GM23338 (cell line): ENCODE data around the gene HAPLN2. TPM values are rescaled to one million over a fixed set of nuclear protein-coding genes. Genes with fewer than 3 reads are reported as not detected.
A peak's percentile ranks its signal among the peaks of the same experiment; 100 is the strongest.

ENCODE experiments used
- ATAC-seq: fragments of 200-7000 bp; cut with Tn5 transposase; 3 replicates; pipeline ENCODE4 v1.9.1; 2020
- DNase-seq: peaks from one replicate; pipeline ENCODE4 v3.0.0-alpha.2; 2015; ENCODE audit warnings: low spot score
- H2AFZ ChIP-seq: fragments of 200-600 bp; sonication (generic); 2 replicates; pipeline ENCODE4 v1.8.0; 2016; ENCODE audit warnings: antibody characterized with exemption, mild to moderate bottlenecking, moderate library complexity
- H3F3A ChIP-seq: fragments of 200-600 bp; sonication (generic); replicated peaks from 2 replicates; pipeline ENCODE4 v1.8.0; 2017; ENCODE audit warnings: antibody characterized with exemption, mixed run types, low read depth
- H3K27ac ChIP-seq: fragments of 200-600 bp; sonication (generic); 2 replicates; pipeline ENCODE4 v1.6.1; 2016; ENCODE audit warnings: low read depth
- H3K27me3 ChIP-seq: fragments of 200-600 bp; sonication (generic); 2 replicates; pipeline ENCODE4 v1.8.0; 2016; ENCODE audit warnings: mild to moderate bottlenecking, mixed run types, moderate library complexity; ENCODE audit not compliant: insufficient read depth
- H3K36me3 ChIP-seq: fragments of 200-600 bp; sonication (generic); 2 replicates; pipeline ENCODE4 v1.8.0; 2016; ENCODE audit warnings: mild to moderate bottlenecking; ENCODE audit not compliant: insufficient read depth
- H3K4me1 ChIP-seq: fragments of 200-600 bp; sonication (generic); 2 replicates; pipeline ENCODE4 v1.8.0; 2016; ENCODE audit warnings: mild to moderate bottlenecking, moderate library complexity; ENCODE audit not compliant: insufficient read depth
- H3K4me2 ChIP-seq: fragments of 200-600 bp; sonication (generic); 2 replicates; pipeline ENCODE4 v1.7.1; 2017; ENCODE audit warnings: mixed run types
- H3K4me3 ChIP-seq: fragments of 200-600 bp; sonication (generic); 2 replicates; pipeline ENCODE4 v1.6.1; 2016; ENCODE audit warnings: mixed run types
- H3K79me2 ChIP-seq: fragments of 200-600 bp; sonication (generic); replicated peaks from 2 replicates; pipeline ENCODE4 v1.8.0; 2017; ENCODE audit warnings: mild to moderate bottlenecking; ENCODE audit not compliant: insufficient read depth
- H3K9me2 ChIP-seq: fragments of 200-600 bp; sonication (generic); 2 replicates; pipeline ENCODE4 v1.8.0; 2017; ENCODE audit not compliant: insufficient read depth
- H4K20me1 ChIP-seq: fragments of 200-600 bp; sonication (generic); replicated peaks from 2 replicates; pipeline ENCODE4 v1.8.0; 2017; ENCODE audit warnings: mild to moderate bottlenecking; ENCODE audit not compliant: insufficient read depth
- H3K27ac Mint-ChIP-seq: 2 replicates; pipeline ENCODE4 v1.8.0; 2020; ENCODE audit warnings: inconsistent platforms, mild to moderate bottlenecking, moderate library complexity, mixed read lengths
- H3K27me3 Mint-ChIP-seq: 3 replicates; pipeline ENCODE4 v1.8.0; 2022; ENCODE audit warnings: low read depth, mild to moderate bottlenecking, moderate library complexity, mixed read lengths, inconsistent platforms; ENCODE audit not compliant: insufficient read depth, poor library complexity
- H3K36me3 Mint-ChIP-seq: 3 replicates; pipeline ENCODE4 v1.8.0; 2021; ENCODE audit warnings: low read depth, mild to moderate bottlenecking, inconsistent platforms, moderate library complexity, mixed read lengths
- H3K4me1 Mint-ChIP-seq: 3 replicates; pipeline ENCODE4 v1.8.0; 2020; ENCODE audit warnings: mild to moderate bottlenecking, inconsistent platforms, mixed read lengths
- H3K4me3 Mint-ChIP-seq: 3 replicates; pipeline ENCODE4 v1.8.0; 2021; ENCODE audit warnings: moderate library complexity, mild to moderate bottlenecking, inconsistent platforms, mixed read lengths
- H3K9me3 Mint-ChIP-seq: 3 replicates; pipeline ENCODE4 v1.8.0; 2020; ENCODE audit warnings: moderate library complexity, mild to moderate bottlenecking, inconsistent platforms, mixed read lengths
- CREB1 ChIP-seq: fragments of 250-450 bp; sonication (Bioruptor Pico); IDR thresholded peaks from 2 replicates; pipeline ENCODE4 v1.5.0; 2020; ENCODE audit warnings: low read depth, mild to moderate bottlenecking, moderate library complexity
- CTCF ChIP-seq, 2 experiments: fragments of 200-600 bp in 1 of 2; sonication (generic) in 1 of 2; conservative IDR thresholded peaks; 2 replicates each; pipeline versions ENCODE4 v1.5.1 to v1.6.1; 2016 to 2017; ENCODE audit warnings: antibody characterized with exemption in 2 of 2, low read depth in 2 of 2, mild to moderate bottlenecking in 2 of 2, moderate library complexity in 1 of 2
- EZH2 ChIP-seq: fragments of 200-600 bp; sonication (generic); IDR thresholded peaks from one replicate; pipeline ENCODE4 v1.8.0; 2017; ENCODE audit warnings: antibody characterized with exemption, mild to moderate bottlenecking, low read depth; ENCODE audit not compliant: unreplicated experiment
- EZH2phosphoT487 ChIP-seq: fragments of 200-600 bp; sonication (generic); IDR thresholded peaks from one replicate; pipeline ENCODE4 v1.8.1; 2018; ENCODE audit warnings: antibody characterized with exemption; ENCODE audit not compliant: unreplicated experiment
- JUNB ChIP-seq: IDR thresholded peaks from one replicate; pipeline ENCODE4 v1.6.1; 2016; ENCODE audit warnings: antibody characterized with exemption; ENCODE audit not compliant: unreplicated experiment
- NANOG ChIP-seq: IDR thresholded peaks from 2 replicates; pipeline ENCODE4 v1.6.1; 2016; ENCODE audit warnings: antibody characterized with exemption, borderline replicate concordance
- POLR2AphosphoS5 ChIP-seq: IDR thresholded peaks from 2 replicates; pipeline ENCODE4 v1.6.1; 2016; ENCODE audit warnings: antibody characterized with exemption, low read depth
- STAT1 ChIP-seq: IDR thresholded peaks from one replicate; pipeline ENCODE4 v1.6.1; 2016; ENCODE audit warnings: antibody characterized with exemption; ENCODE audit not compliant: unreplicated experiment
- ZNF114 ChIP-seq: fragments of 250-450 bp; sonication (Bioruptor Pico); IDR thresholded peaks from 2 replicates; pipeline ENCODE4 v1.5.0; 2020; ENCODE audit warnings: mild to moderate bottlenecking, moderate library complexity
- ZNF331 ChIP-seq: fragments of 250-450 bp; sonication (Bioruptor Pico); IDR thresholded peaks from 2 replicates; pipeline ENCODE4 v1.5.0; 2020; ENCODE audit warnings: low read depth, mild to moderate bottlenecking, moderate library complexity
- ZNF462 ChIP-seq: fragments of 250-450 bp; sonication (Bioruptor Pico); IDR thresholded peaks from 2 replicates; pipeline ENCODE4 v1.5.0; 2020; ENCODE audit warnings: mild to moderate bottlenecking, moderate library complexity
- polyA plus RNA-seq: library from polyadenylated mRNA; unstranded; fragments of >200 nt; fragmentation: Nextera tagmentation; extraction: Ambion mirVana; gene quantifications from 2 replicates; pipeline ENCODE4 v1.2.1, GENCODE V29; 2016
- total RNA-seq: library from RNA; depleted of rRNA; stranded (reverse); fragments of >200 nt; shearing (Covaris generic); gene quantifications from 2 replicates; pipeline ENCODE4 v1.2.3, GENCODE V29; 2014
- TF ChIP-seq, protein P1 (sequence below): IDR thresholded peaks from 2 replicates; pipeline ENCODE4 v1.6.1; 2016; ENCODE audit warnings: antibody characterized with exemption
- TF ChIP-seq, protein P2 (sequence below): IDR thresholded peaks from one replicate; pipeline ENCODE4 v1.6.1; 2018; ENCODE audit warnings: antibody characterized with exemption; ENCODE audit not compliant: unreplicated experiment

The HAPLN2 gene
- total and polyA plus RNA-seq, 2 experiments from 2014 or later = 0.53 TPM; not detected in 1

- Histone ChIP-seq H3K4me2 (peak overlapping the region; percentile 78; the same call in 1 of the 2 replicates), H3K27ac (peak overlapping the region; percentile 93), H3K27me3 (peaks cover 26% of the 10 kb centered on the region), H3K4me3 (no peak overlapping the region), H3F3A (peaks cover 25% of the 10 kb centered on the region; the same call in 1 of the 2 replicates), H3K36me3 (no peaks in the 10 kb centered on the region), H4K20me1 (no peaks in the 10 kb centered on the region), H2AFZ (no peak overlapping the region), H3K9me2 (no peaks in the 10 kb centered on the region), H3K4me1 (peaks cover 76% of the 10 kb centered on the region), H3K79me2 (no peaks in the 10 kb centered on the region)
- Mint-ChIP-seq H3K4me3 (peak overlapping the region; percentile 1; the same call in 1 of the 3 replicates), H3K36me3 (peaks cover 2% of the 10 kb centered on the region; the same call in 1 of the 3 replicates), H3K27me3 (peaks cover 38% of the 10 kb centered on the region), H3K9me3 (no peaks in the 10 kb centered on the region; the same call in 1 of the 3 replicates), H3K27ac (peak overlapping the region; percentile 81), H3K4me1 (peaks cover 70% of the 10 kb centered on the region)
- no peak for TF ChIP-seq CTCF (conservative IDR thresholded peaks at IDR 0.05; ENCODE audit: low read depth in 2 of 2)
- no peak for TF ChIP-seq CREB1
- TF ChIP-seq EZH2 = no peak
- TF ChIP-seq ZNF462 (CRISPR knock-in tag) = no peak
- TF ChIP-seq, protein P1, sequence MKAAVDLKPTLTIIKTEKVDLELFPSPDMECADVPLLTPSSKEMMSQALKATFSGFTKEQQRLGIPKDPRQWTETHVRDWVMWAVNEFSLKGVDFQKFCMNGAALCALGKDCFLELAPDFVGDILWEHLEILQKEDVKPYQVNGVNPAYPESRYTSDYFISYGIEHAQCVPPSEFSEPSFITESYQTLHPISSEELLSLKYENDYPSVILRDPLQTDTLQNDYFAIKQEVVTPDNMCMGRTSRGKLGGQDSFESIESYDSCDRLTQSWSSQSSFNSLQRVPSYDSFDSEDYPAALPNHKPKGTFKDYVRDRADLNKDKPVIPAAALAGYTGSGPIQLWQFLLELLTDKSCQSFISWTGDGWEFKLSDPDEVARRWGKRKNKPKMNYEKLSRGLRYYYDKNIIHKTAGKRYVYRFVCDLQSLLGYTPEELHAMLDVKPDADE = no peak
- TF ChIP-seq STAT1 = no peak
- TF ChIP-seq POLR2AphosphoS5 = no peak
- TF ChIP-seq ZNF331 (CRISPR knock-in tag) = no peak
- TF ChIP-seq EZH2phosphoT487 = no peak
- no peak for TF ChIP-seq JUNB
- no peak for TF ChIP-seq ZNF114
- no peak for TF ChIP-seq NANOG
- TF ChIP-seq, protein P2, sequence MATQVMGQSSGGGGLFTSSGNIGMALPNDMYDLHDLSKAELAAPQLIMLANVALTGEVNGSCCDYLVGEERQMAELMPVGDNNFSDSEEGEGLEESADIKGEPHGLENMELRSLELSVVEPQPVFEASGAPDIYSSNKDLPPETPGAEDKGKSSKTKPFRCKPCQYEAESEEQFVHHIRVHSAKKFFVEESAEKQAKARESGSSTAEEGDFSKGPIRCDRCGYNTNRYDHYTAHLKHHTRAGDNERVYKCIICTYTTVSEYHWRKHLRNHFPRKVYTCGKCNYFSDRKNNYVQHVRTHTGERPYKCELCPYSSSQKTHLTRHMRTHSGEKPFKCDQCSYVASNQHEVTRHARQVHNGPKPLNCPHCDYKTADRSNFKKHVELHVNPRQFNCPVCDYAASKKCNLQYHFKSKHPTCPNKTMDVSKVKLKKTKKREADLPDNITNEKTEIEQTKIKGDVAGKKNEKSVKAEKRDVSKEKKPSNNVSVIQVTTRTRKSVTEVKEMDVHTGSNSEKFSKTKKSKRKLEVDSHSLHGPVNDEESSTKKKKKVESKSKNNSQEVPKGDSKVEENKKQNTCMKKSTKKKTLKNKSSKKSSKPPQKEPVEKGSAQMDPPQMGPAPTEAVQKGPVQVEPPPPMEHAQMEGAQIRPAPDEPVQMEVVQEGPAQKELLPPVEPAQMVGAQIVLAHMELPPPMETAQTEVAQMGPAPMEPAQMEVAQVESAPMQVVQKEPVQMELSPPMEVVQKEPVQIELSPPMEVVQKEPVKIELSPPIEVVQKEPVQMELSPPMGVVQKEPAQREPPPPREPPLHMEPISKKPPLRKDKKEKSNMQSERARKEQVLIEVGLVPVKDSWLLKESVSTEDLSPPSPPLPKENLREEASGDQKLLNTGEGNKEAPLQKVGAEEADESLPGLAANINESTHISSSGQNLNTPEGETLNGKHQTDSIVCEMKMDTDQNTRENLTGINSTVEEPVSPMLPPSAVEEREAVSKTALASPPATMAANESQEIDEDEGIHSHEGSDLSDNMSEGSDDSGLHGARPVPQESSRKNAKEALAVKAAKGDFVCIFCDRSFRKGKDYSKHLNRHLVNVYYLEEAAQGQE = no peak
- DNase-seq (no peak), ATAC-seq (no peak)
Measured at GRCh38 chr1:156662005-156662799, 43.0 kb downstream of the HAPLN2 start.
